Caco-2 (cell line): ENCODE measurements around the gene GSG1L2. TPM values are rescaled to one million over a fixed set of nuclear protein-coding genes. Genes with fewer than 3 reads are reported as not detected.

Experiments used
- BruUV-seq: library from RNA; stranded (reverse); fragments of 400-500 nt; replicated peaks from 2 replicates; lab custom pipeline; 2021; lab: Mats Ljungman, UMichigan
- CTCF ChIA-PET: fragments of 300-600 bp; sonication (Branson Sonifier 250); formaldehyde crosslinking; loops from one replicate; lab custom pipeline; 2022; ENCODE audit warnings: antibody characterized with exemption; lab: Charles Lee
- POLR2A ChIA-PET: fragments of 300-600 bp; sonication (Branson Sonifier 250); formaldehyde crosslinking; loops from one replicate; lab custom pipeline; 2022; ENCODE audit warnings: antibody characterized with exemption; lab: Charles Lee
- DNase-seq, 2 experiments: peaks; one replicate each; pipeline versions ENCODE4 v3.0.0 to v3.0.0-alpha.2; 2020 to 2022
- H3K27me3 ChIP-seq: replicated peaks from 2 replicates; pipeline ENCODE4 v1.6.0; 2011; ENCODE audit warnings: low read length; ENCODE audit not compliant: control insufficient read depth, insufficient read depth
- H3K36me3 ChIP-seq: 2 replicates; pipeline ENCODE4 v1.5.1; 2011; ENCODE audit warnings: low read length; ENCODE audit not compliant: control insufficient read depth, insufficient read depth
- H3K4me1 ChIP-seq: fragments of 250-450 bp; sonication (Bioruptor Pico); 2 replicates; pipeline ENCODE4 v1.5.1; 2020; ENCODE audit warnings: mild to moderate bottlenecking
- H3K4me3 ChIP-seq: 2 replicates; pipeline ENCODE4 v1.5.1; 2011; ENCODE audit warnings: low read depth, mild to moderate bottlenecking, control low read depth, low read length
- H3K9me3 ChIP-seq: fragments of 250-450 bp; sonication (Bioruptor Pico); 2 replicates; pipeline ENCODE4 v1.5.1; 2020; ENCODE audit warnings: mild to moderate bottlenecking, moderate library complexity
- H3K27ac Mint-ChIP-seq: one replicate; pipeline ENCODE4 v1.8.0; 2022; ENCODE audit warnings: mixed read lengths; ENCODE audit not compliant: unreplicated experiment
- H3K27me3 Mint-ChIP-seq: one replicate; pipeline ENCODE4 v1.8.0; 2022; ENCODE audit warnings: mixed read lengths; ENCODE audit not compliant: insufficient read depth, unreplicated experiment
- H3K36me3 Mint-ChIP-seq: one replicate; pipeline ENCODE4 v1.8.0; 2022; ENCODE audit warnings: mild to moderate bottlenecking, mixed read lengths; ENCODE audit not compliant: insufficient read depth, unreplicated experiment
- H3K4me1 Mint-ChIP-seq: one replicate; pipeline ENCODE4 v1.8.0; 2022; ENCODE audit warnings: low read depth, mixed read lengths; ENCODE audit not compliant: unreplicated experiment
- H3K4me3 Mint-ChIP-seq: one replicate; pipeline ENCODE4 v1.8.0; 2022; ENCODE audit warnings: mild to moderate bottlenecking, moderate library complexity, mixed read lengths; ENCODE audit not compliant: unreplicated experiment
- H3K9me3 Mint-ChIP-seq: one replicate; pipeline ENCODE4 v1.8.0; 2022; ENCODE audit warnings: mixed read lengths; ENCODE audit not compliant: unreplicated experiment
- intact Hi-C: fragments of 100-400 bp; cut with micrococcal nuclease; formaldehyde crosslinking; loops from one replicate; pipeline ENCODE4 v1.10.0; 2022; ENCODE audit not compliant: unreplicated experiment
- total RNA-seq: library from RNA; stranded (reverse); gene quantifications from 2 replicates; pipeline ENCODE4 v1.2.3, GENCODE V29; 2022
- TF ChIP-seq, protein P1 (sequence below), 2 experiments: fragments of 200-600 bp in 1 of 2; IDR thresholded peaks; 1 replicate in 1 of 2; 2 replicates in 1 of 2; pipeline versions ENCODE4 v1.5.1 to v1.8.0; 2011 to 2022; ENCODE audit warnings: antibody characterized with exemption in 1 of 2, control low read depth in 1 of 2, inconsistent platforms in 1 of 2, low read depth in 1 of 2, low read length in 1 of 2, mild to moderate bottlenecking in 1 of 2, moderate library complexity in 1 of 2; ENCODE audit not compliant: insufficient read depth in 1 of 2, severe bottlenecking in 1 of 2, unreplicated experiment in 1 of 2

GSG1L2 gene
- total RNA-seq, 1 experiment from 2014 or later: not detected

DNA sequence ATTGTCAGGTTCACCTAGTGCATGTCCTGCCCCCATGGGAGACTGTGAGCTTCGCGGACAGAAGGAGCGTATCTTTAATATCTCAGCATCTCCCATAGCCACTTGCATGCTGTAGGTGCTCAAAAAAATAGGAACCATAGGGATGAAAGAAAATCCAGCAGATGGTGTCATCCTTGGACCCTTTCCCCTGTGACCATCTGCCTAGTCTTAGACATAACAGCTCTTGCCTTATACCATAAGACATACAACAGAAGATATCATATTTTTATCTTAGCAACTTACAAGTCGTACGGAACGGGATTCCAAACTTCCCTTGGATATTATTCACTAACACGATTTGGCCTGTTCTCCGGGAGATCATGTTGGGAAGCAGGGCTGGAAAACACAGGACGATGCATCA, 45.0 kb downstream of the GSG1L2 start:
- no peak overlapping the region for H3K4me3 Mint-ChIP-seq
- no peaks in the 10 kb centered on the region for H3K4me1 ChIP-seq
- no peaks in the 10 kb centered on the region for H3K4me1 Mint-ChIP-seq
- H3K27me3 Mint-ChIP-seq: peaks cover 10% of the 10 kb centered on the region
- intact Hi-C loops: no loop called here
- no peaks in the 10 kb centered on the region for H3K36me3 ChIP-seq
- no peaks in the 10 kb centered on the region for H3K36me3 Mint-ChIP-seq
- CTCF ChIA-PET: no interaction called here
- POLR2A ChIA-PET: no interaction called here
- no TSS peak for BruUV-seq
- no peak for DNase-seq
- no peaks in the 10 kb centered on the region for H3K9me3 Mint-ChIP-seq
- no peaks in the 10 kb centered on the region for H3K9me3 ChIP-seq
- H3K27ac Mint-ChIP-seq: no peak overlapping the region
- no peaks in the 10 kb centered on the region for H3K27me3 ChIP-seq
- TF ChIP-seq, protein P1, sequence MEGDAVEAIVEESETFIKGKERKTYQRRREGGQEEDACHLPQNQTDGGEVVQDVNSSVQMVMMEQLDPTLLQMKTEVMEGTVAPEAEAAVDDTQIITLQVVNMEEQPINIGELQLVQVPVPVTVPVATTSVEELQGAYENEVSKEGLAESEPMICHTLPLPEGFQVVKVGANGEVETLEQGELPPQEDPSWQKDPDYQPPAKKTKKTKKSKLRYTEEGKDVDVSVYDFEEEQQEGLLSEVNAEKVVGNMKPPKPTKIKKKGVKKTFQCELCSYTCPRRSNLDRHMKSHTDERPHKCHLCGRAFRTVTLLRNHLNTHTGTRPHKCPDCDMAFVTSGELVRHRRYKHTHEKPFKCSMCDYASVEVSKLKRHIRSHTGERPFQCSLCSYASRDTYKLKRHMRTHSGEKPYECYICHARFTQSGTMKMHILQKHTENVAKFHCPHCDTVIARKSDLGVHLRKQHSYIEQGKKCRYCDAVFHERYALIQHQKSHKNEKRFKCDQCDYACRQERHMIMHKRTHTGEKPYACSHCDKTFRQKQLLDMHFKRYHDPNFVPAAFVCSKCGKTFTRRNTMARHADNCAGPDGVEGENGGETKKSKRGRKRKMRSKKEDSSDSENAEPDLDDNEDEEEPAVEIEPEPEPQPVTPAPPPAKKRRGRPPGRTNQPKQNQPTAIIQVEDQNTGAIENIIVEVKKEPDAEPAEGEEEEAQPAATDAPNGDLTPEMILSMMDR (IDR thresholded peaks at IDR 0.05; ENCODE audit: insufficient read depth in 1 of 2, low read depth in 1 of 2, low read length in 1 of 2, severe bottlenecking in 1 of 2, unreplicated experiment in 1 of 2): no peak
- H3K4me3 ChIP-seq: no peak overlapping the region

DNA sequence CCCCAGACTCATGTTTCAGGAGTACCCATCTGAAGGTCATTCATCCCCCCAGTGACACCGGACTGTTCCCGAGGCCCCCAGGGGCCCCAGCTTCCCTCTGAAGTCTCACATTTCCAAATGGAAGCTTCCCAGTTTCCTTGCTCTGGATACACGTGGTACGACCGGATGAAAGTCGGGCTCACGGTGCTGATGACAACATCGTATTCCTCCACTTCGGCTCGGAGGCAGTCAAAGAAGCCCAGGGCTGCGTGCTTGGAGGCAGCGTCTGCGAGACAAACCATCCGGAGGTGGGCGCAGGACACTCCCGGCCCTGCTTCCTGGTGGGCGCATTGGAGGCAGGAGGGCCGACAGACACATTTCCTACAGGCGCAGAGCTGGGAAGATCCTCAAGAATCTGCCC, 49.2 kb downstream of the GSG1L2 start:
- ChIA-PET CTCF (no interaction called here), POLR2A (no interaction called here)
- BruUV-seq: no TSS peak
- no peaks in the 10 kb centered on the region for H3K9me3 Mint-ChIP-seq
- TF ChIP-seq, protein P1 (IDR thresholded peaks at IDR 0.05; ENCODE audit: insufficient read depth in 1 of 2, low read depth in 1 of 2, low read length in 1 of 2, severe bottlenecking in 1 of 2, unreplicated experiment in 1 of 2): no peak
- H3K27me3 Mint-ChIP-seq: peaks cover 10% of the 10 kb centered on the region
- H3K4me3 Mint-ChIP-seq: no peak overlapping the region
- H3K4me1 ChIP-seq: no peaks in the 10 kb centered on the region
- H3K9me3 ChIP-seq: no peaks in the 10 kb centered on the region
- H3K27me3 ChIP-seq: no peaks in the 10 kb centered on the region
- no peaks in the 10 kb centered on the region for H3K4me1 Mint-ChIP-seq
- H3K36me3 Mint-ChIP-seq: no peaks in the 10 kb centered on the region
- intact Hi-C loops: no loop called here
- no peak overlapping the region for H3K4me3 ChIP-seq
- no peak overlapping the region for H3K27ac Mint-ChIP-seq
- DNase-seq: no peak
- no peaks in the 10 kb centered on the region for H3K36me3 ChIP-seq

DNA sequence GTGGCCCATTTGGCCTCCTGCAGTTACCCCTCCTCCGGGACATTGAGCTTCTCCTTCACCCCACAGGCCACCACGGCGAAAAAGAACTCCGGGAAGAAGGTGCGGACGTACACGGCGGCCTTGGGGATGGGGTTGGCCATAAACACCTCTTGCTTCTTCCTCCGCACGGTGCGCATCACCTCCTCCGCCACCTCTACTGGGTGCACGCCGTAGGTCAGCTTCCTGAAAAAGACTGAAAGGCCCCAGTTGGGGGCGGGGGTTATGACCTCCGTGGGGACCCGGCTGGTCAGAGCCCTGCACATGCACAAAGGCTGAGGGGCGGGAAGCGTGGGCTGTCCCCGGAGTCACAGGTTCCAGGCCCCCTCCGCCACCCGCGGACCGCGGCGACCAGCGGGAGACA, 50.4 kb downstream of the GSG1L2 start:
- Histone ChIP-seq H3K9me3 (no peaks in the 10 kb centered on the region), H3K36me3 (no peaks in the 10 kb centered on the region), H3K4me3 (no peak overlapping the region), H3K4me1 (no peaks in the 10 kb centered on the region), H3K27me3 (no peaks in the 10 kb centered on the region)
- H3K27ac Mint-ChIP-seq: no peak overlapping the region
- intact Hi-C loops: no loop called here
- H3K36me3 Mint-ChIP-seq: no peaks in the 10 kb centered on the region
- ChIA-PET CTCF (no interaction called here), POLR2A (no interaction called here)
- no peaks in the 10 kb centered on the region for H3K9me3 Mint-ChIP-seq
- H3K4me1 Mint-ChIP-seq: no peaks in the 10 kb centered on the region
- no TSS peak for BruUV-seq
- no peak overlapping the region for H3K4me3 Mint-ChIP-seq
- DNase-seq: no peak
- TF ChIP-seq, protein P1 (IDR thresholded peaks at IDR 0.05; ENCODE audit: insufficient read depth in 1 of 2, low read depth in 1 of 2, low read length in 1 of 2, severe bottlenecking in 1 of 2, unreplicated experiment in 1 of 2): no peak
- peaks cover 2% of the 10 kb centered on the region for H3K27me3 Mint-ChIP-seq
